Brain microvascular endothelial cell (primary cell): ENCODE measurements around the gene MYLIP.

ENCODE experiments used
- DNase-seq: peaks from one replicate; pipeline ENCODE4 v3.0.0-alpha.2; 2020
- H3K27ac ChIP-seq: fragments of 250-450 bp; sonication (Bioruptor Pico); 2 replicates; pipeline ENCODE4 v1.5.1; 2020; ENCODE audit warnings: mild to moderate bottlenecking, moderate library complexity
- H3K27me3 ChIP-seq: fragments of 250-450 bp; sonication (Bioruptor Pico); replicated peaks from 2 replicates; pipeline ENCODE4 v1.5.1; 2020; ENCODE audit warnings: mild to moderate bottlenecking
- H3K36me3 ChIP-seq: fragments of 250-450 bp; sonication (Bioruptor Pico); replicated peaks from 2 replicates; pipeline ENCODE4 v1.5.1; 2020; ENCODE audit warnings: mild to moderate bottlenecking
- H3K4me3 ChIP-seq: 2 replicates; pipeline ENCODE4 v1.5.1; 2011; ENCODE audit warnings: low read depth, mild to moderate bottlenecking, control low read depth, low read length, moderate library complexity
- in situ Hi-C: cut with HindIII; loops from 2 replicates; pipeline ENCODE4 v1.10.0; 2017; ENCODE audit warnings: low sequenced_read_pairs, low pct_ligation_motif_present
- TF ChIP-seq, protein P1 (sequence below): IDR thresholded peaks from 2 replicates; pipeline ENCODE4 v1.5.1; 2011; ENCODE audit warnings: low read depth, mild to moderate bottlenecking, moderate library complexity, low read length, control low read depth, inconsistent platforms; ENCODE audit errors: missing control alignments

The MYLIP gene

GRCh38 chr6:16103722-16104121, 25.2 kb upstream of the MYLIP start:
- no peak for DNase-seq
- Histone ChIP-seq H3K27ac (no peak overlapping the region), H3K36me3 (no peaks in the 10 kb centered on the region), H3K27me3 (no peaks in the 10 kb centered on the region), H3K4me3 (no peak overlapping the region)
- TF ChIP-seq, protein P1, sequence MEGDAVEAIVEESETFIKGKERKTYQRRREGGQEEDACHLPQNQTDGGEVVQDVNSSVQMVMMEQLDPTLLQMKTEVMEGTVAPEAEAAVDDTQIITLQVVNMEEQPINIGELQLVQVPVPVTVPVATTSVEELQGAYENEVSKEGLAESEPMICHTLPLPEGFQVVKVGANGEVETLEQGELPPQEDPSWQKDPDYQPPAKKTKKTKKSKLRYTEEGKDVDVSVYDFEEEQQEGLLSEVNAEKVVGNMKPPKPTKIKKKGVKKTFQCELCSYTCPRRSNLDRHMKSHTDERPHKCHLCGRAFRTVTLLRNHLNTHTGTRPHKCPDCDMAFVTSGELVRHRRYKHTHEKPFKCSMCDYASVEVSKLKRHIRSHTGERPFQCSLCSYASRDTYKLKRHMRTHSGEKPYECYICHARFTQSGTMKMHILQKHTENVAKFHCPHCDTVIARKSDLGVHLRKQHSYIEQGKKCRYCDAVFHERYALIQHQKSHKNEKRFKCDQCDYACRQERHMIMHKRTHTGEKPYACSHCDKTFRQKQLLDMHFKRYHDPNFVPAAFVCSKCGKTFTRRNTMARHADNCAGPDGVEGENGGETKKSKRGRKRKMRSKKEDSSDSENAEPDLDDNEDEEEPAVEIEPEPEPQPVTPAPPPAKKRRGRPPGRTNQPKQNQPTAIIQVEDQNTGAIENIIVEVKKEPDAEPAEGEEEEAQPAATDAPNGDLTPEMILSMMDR = no peak
- in situ Hi-C loops = no loop called here

GRCh38 chr6:16104624-16105433, 24.1 kb upstream of the MYLIP start:
- H3K36me3 ChIP-seq = no peaks in the 10 kb centered on the region
- no peak for DNase-seq
- no peak overlapping the region for H3K4me3 ChIP-seq
- no peak overlapping the region for H3K27ac ChIP-seq
- no peaks in the 10 kb centered on the region for H3K27me3 ChIP-seq
- TF ChIP-seq, protein P1 = no peak
- in situ Hi-C loops = no loop called here

- H3K27ac ChIP-seq = no peak overlapping the region
- no peaks in the 10 kb centered on the region for H3K36me3 ChIP-seq
- no peaks in the 10 kb centered on the region for H3K27me3 ChIP-seq
- TF ChIP-seq, protein P1 = no peak
- no peak for DNase-seq
- in situ Hi-C loops = no loop called here
- H3K4me3 ChIP-seq = no peak overlapping the region
Observed at GRCh38 chr6:16105854-16106253, 23.0 kb upstream of the MYLIP start.

DNA sequence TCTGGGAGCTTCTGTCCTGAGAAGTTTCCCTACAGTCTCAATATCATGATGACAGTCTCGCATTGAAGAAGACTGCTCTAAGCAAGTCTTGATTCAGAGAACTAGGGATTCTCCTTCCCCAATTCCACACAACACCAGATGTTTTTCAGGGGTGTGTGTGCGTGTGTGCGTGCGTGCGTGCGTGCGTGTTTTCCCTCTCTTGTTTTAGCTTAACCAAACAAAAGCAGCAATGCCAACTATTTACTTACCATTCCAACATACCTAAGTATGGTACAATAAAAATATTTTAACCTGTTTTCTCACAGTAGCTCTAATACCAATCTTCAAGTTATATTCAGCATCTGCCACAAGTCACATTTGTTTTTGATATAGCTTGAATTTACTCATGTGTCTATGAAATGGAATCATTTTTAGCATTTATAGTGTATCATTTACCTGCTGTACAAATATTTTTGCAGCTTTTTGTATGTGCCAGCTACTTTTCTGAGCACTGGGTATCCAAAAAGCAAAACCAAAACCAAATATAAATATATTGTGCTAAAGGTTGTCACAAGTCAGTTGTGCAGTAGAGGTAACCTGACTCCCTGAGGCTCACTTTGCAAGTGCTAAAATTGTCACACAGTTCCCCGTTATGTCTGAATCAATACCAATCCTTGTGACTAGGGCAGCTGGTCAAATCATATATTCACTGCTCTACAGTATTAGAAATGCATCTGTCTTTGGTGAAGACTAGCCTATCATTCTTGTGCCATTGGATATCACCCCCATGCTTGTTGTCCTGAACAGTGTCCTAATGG, 21.7 kb upstream of the MYLIP start:
- TF ChIP-seq, protein P1 = no peak
- H3K27ac ChIP-seq = no peak overlapping the region
- H3K36me3 ChIP-seq = no peaks in the 10 kb centered on the region
- in situ Hi-C loops = no loop called here
- H3K4me3 ChIP-seq = no peak overlapping the region
- DNase-seq = no peak
- no peaks in the 10 kb centered on the region for H3K27me3 ChIP-seq

- TF ChIP-seq, protein P1 = no peak
- no peak overlapping the region for H3K27ac ChIP-seq
- H3K4me3 ChIP-seq = no peak overlapping the region
- no peaks in the 10 kb centered on the region for H3K27me3 ChIP-seq
- no peak for DNase-seq
- H3K36me3 ChIP-seq = no peaks in the 10 kb centered on the region
- in situ Hi-C loops = no loop called here
Observed at GRCh38 chr6:16108419-16108818, 20.5 kb upstream of the MYLIP start.
